Measurements from ENCODE around the gene KLHL2.
A peak's percentile ranks its signal among the peaks of the same experiment; 100 is the strongest.
"Not testable (repeated sequence)": the region's sequence is repeated elsewhere in the genome, so short reads cannot be mapped to it uniquely, and the experiment has no call there.

The KLHL2 gene

GRCh38 chr4:165330071-165330470 is 122.7 kb downstream of the KLHL2 start:
- peaks cover 31% of the 10 kb centered on the region for H3K4me1 Mint-ChIP-seq
- no peaks in the 10 kb centered on the region for H3K9me3 Mint-ChIP-seq
- peak overlapping the region; percentile 27 for H3K4me3 Mint-ChIP-seq
- ATAC-seq (no peak), DNase-seq (no peak)
- H3K27me3 Mint-ChIP-seq: no peaks in the 10 kb centered on the region
- H3K36me3 Mint-ChIP-seq (ENCODE audit: low read depth): peaks cover 23% of the 10 kb centered on the region
- peak overlapping the region; percentile 55 for H3K27ac Mint-ChIP-seq

GRCh38 chr4:165330666-165331065 is 123.3 kb downstream of the KLHL2 start:
- H3K4me1 Mint-ChIP-seq: peaks cover 31% of the 10 kb centered on the region
- DNase-seq: no peak

GRCh38 chr4:165331359-165331758 is 124.0 kb downstream of the KLHL2 start:
- H3K4me3 Mint-ChIP-seq: peak overlapping the region; percentile 27

More at GRCh38 chr4:165330666-165331065, 123.3 kb downstream of the KLHL2 start:
- Mint-ChIP-seq H3K4me3 (peak overlapping the region; percentile 27), H3K27ac (peak overlapping the region; percentile 55), H3K36me3 (ENCODE audit: low read depth) (peaks cover 27% of the 10 kb centered on the region), H3K27me3 (no peaks in the 10 kb centered on the region), H3K9me3 (no peaks in the 10 kb centered on the region)
- ATAC-seq: no peak

GRCh38 chr4:165331823-165332222 is 124.5 kb downstream of the KLHL2 start:
- peak overlapping the region; percentile 10 for H3K4me3 Mint-ChIP-seq
- DNase-seq (no peak), ATAC-seq (no peak)
- peaks cover 31% of the 10 kb centered on the region for H3K4me1 Mint-ChIP-seq
- H3K36me3 Mint-ChIP-seq (ENCODE audit: low read depth): peaks cover 27% of the 10 kb centered on the region
- H3K27ac Mint-ChIP-seq: peak overlapping the region; percentile 35
- no peaks in the 10 kb centered on the region for H3K27me3 Mint-ChIP-seq
- no peaks in the 10 kb centered on the region for H3K9me3 Mint-ChIP-seq

More at GRCh38 chr4:165331359-165331758, 124.0 kb downstream of the KLHL2 start:
- no peaks in the 10 kb centered on the region for H3K9me3 Mint-ChIP-seq
- peaks cover 31% of the 10 kb centered on the region for H3K4me1 Mint-ChIP-seq
- H3K36me3 Mint-ChIP-seq (ENCODE audit: low read depth): peaks cover 27% of the 10 kb centered on the region
- H3K27me3 Mint-ChIP-seq: no peaks in the 10 kb centered on the region
- DNase-seq (no peak), ATAC-seq (no peak)
- peak overlapping the region; percentile 55 for H3K27ac Mint-ChIP-seq

GRCh38 chr4:165332502-165332901 is 125.1 kb downstream of the KLHL2 start:
- Mint-ChIP-seq H3K27me3 (no peaks in the 10 kb centered on the region), H3K4me3 (no peak overlapping the region), H3K36me3 (ENCODE audit: low read depth) (peaks cover 29% of the 10 kb centered on the region), H3K27ac (no peak overlapping the region), H3K4me1 (peaks cover 31% of the 10 kb centered on the region), H3K9me3 (no peaks in the 10 kb centered on the region)
- DNase-seq (no peak), ATAC-seq (no peak)

- ATAC-seq (no peak), DNase-seq (no peak)
- Mint-ChIP-seq H3K9me3 (no peaks in the 10 kb centered on the region), H3K27me3 (no peaks in the 10 kb centered on the region), H3K4me3 (no peak overlapping the region), H3K36me3 (ENCODE audit: low read depth) (peaks cover 44% of the 10 kb centered on the region), H3K27ac (peak overlapping the region; percentile 1), H3K4me1 (peaks cover 26% of the 10 kb centered on the region)
Observed at GRCh38 chr4:165335163-165335703, 127.9 kb downstream of the KLHL2 start.

- no peak for DNase-seq
- Mint-ChIP-seq H3K27ac (no peak overlapping the region), H3K27me3 (no peaks in the 10 kb centered on the region), H3K4me3 (no peak overlapping the region), H3K9me3 (no peaks in the 10 kb centered on the region), H3K4me1 (peaks cover 11% of the 10 kb centered on the region), H3K36me3 (ENCODE audit: low read depth) (peaks cover 45% of the 10 kb centered on the region)
- no peak for ATAC-seq
Observed at GRCh38 chr4:165336743-165337142, 129.4 kb downstream of the KLHL2 start.

- H3K4me3 Mint-ChIP-seq, H3K27ac Mint-ChIP-seq, H3K27me3 Mint-ChIP-seq, H3K9me3 Mint-ChIP-seq, ATAC-seq, H3K4me1 Mint-ChIP-seq, DNase-seq: not testable (repeated sequence)
- H3K36me3 Mint-ChIP-seq (ENCODE audit: low read depth): peaks cover 27% of the 10 kb centered on the region
Observed at GRCh38 chr4:165342340-165342739, 135.0 kb downstream of the KLHL2 start.

GRCh38 chr4:165343353-165344191 is 136.2 kb downstream of the KLHL2 start:
- H3K36me3 Mint-ChIP-seq (ENCODE audit: low read depth): peaks cover 20% of the 10 kb centered on the region
- no peak overlapping the region for H3K27ac Mint-ChIP-seq
- H3K27me3 Mint-ChIP-seq: no peaks in the 10 kb centered on the region
- ATAC-seq: no peak
- no peak overlapping the region for H3K4me3 Mint-ChIP-seq
- DNase-seq: no peak
- no peaks in the 10 kb centered on the region for H3K9me3 Mint-ChIP-seq
- H3K4me1 Mint-ChIP-seq: no peaks in the 10 kb centered on the region

- H3K4me3 Mint-ChIP-seq: no peak overlapping the region
- no peaks in the 10 kb centered on the region for H3K4me1 Mint-ChIP-seq
- no peaks in the 10 kb centered on the region for H3K27me3 Mint-ChIP-seq
- peaks cover 8% of the 10 kb centered on the region for H3K36me3 Mint-ChIP-seq (ENCODE audit: low read depth)
- no peak overlapping the region for H3K27ac Mint-ChIP-seq
- no peaks in the 10 kb centered on the region for H3K9me3 Mint-ChIP-seq
- ATAC-seq (no peak), DNase-seq (no peak)
Observed at GRCh38 chr4:165345666-165346417, 138.5 kb downstream of the KLHL2 start.

- Mint-ChIP-seq H3K9me3 (no peaks in the 10 kb centered on the region), H3K36me3 (ENCODE audit: low read depth) (no peaks in the 10 kb centered on the region), H3K27me3 (peaks cover 3% of the 10 kb centered on the region), H3K27ac (no peak overlapping the region), H3K4me3 (no peak overlapping the region), H3K4me1 (no peaks in the 10 kb centered on the region)
- ATAC-seq: no peak
- DNase-seq: no peak
Observed at GRCh38 chr4:165347647-165348569, 140.5 kb downstream of the KLHL2 start.

GRCh38 chr4:165351359-165352130 is 144.2 kb downstream of the KLHL2 start:
- no peaks in the 10 kb centered on the region for H3K9me3 Mint-ChIP-seq
- H3K4me3 Mint-ChIP-seq: no peak overlapping the region
- H3K27me3 Mint-ChIP-seq: peaks cover 10% of the 10 kb centered on the region
- H3K36me3 Mint-ChIP-seq (ENCODE audit: low read depth): no peaks in the 10 kb centered on the region
- H3K4me1 Mint-ChIP-seq: no peaks in the 10 kb centered on the region
- DNase-seq: no peak
- H3K27ac Mint-ChIP-seq: no peak overlapping the region
- no peak for ATAC-seq

- peak; percentile 22 for DNase-seq
Observed at GRCh38 chr4:165355900-165356300, 148.5 kb downstream of the KLHL2 start.

More at GRCh38 chr4:165355900-165356300, 148.5 kb downstream of the KLHL2 start:
- H3K27me3 Mint-ChIP-seq: peaks cover 19% of the 10 kb centered on the region
- no peak overlapping the region for H3K27ac Mint-ChIP-seq
- no peaks in the 10 kb centered on the region for H3K9me3 Mint-ChIP-seq
- no peak for ATAC-seq
- H3K4me3 Mint-ChIP-seq: no peak overlapping the region
- no peaks in the 10 kb centered on the region for H3K4me1 Mint-ChIP-seq
- no peaks in the 10 kb centered on the region for H3K36me3 Mint-ChIP-seq (ENCODE audit: low read depth)
